GM21447 (cell line): Measurements from ENCODE around the gene CTSL.

Experiments
- ATAC-seq: cut with Tn5 transposase; IDR thresholded peaks from one replicate; pipeline ENCODE4 v1.9.1; 2021; ENCODE audit not compliant: unreplicated experiment

CTSL gene

GRCh38 chr9:87725900-87726709, at the start of gene CTSL:
Gene CTSL (plus strand): TSS chr9:87726119. CDS start chr9:87727604, 1,485 bp downstream.
- no peak for ATAC-seq

- ATAC-seq = no peak
These were observed 48.7 kb upstream of the CTSL start for GRCh38 chr9:87676976-87677775.

- ATAC-seq = no peak
These were observed 47.9 kb upstream of the CTSL start for GRCh38 chr9:87677776-87678587.

- ATAC-seq = no peak
These were observed 47.1 kb upstream of the CTSL start for GRCh38 chr9:87678650-87679355.

GRCh38 chr9:87681271-87682061, 44.5 kb upstream of the CTSL start:
- ATAC-seq = no peak

GRCh38 chr9:87682085-87682484, 43.8 kb upstream of the CTSL start:
- no peak for ATAC-seq

GRCh38 chr9:87682618-87683017, 43.3 kb upstream of the CTSL start:
- ATAC-seq = no peak

- no peak for ATAC-seq
These were observed 41.9 kb upstream of the CTSL start for GRCh38 chr9:87683751-87684626.

GRCh38 chr9:87684627-87685219, 41.2 kb upstream of the CTSL start:
- no peak for ATAC-seq

GRCh38 chr9:87685441-87685840, 40.5 kb upstream of the CTSL start:
- no peak for ATAC-seq

- ATAC-seq = no peak
These were observed 39.9 kb upstream of the CTSL start for GRCh38 chr9:87685871-87686519.

GRCh38 chr9:87686520-87687090, 39.3 kb upstream of the CTSL start:
- ATAC-seq = no peak

- ATAC-seq = no peak
These were observed 38.7 kb upstream of the CTSL start for GRCh38 chr9:87687207-87687606.

GRCh38 chr9:87694236-87694755, 31.6 kb upstream of the CTSL start:
- no peak for ATAC-seq

- ATAC-seq = no peak
These were observed 30.4 kb upstream of the CTSL start for GRCh38 chr9:87695523-87695922.

GRCh38 chr9:87696641-87697040, 29.3 kb upstream of the CTSL start:
- ATAC-seq = no peak

- no peak for ATAC-seq
These were observed 27.7 kb upstream of the CTSL start for GRCh38 chr9:87698069-87698809.
